ENCODE results near the gene SYNCRIP. TPM values are rescaled to one million over a fixed set of nuclear protein-coding genes. Genes with fewer than 3 reads are reported as not detected.
"Not testable (repeated sequence)": the region's sequence is repeated elsewhere in the genome, so short reads cannot be mapped to it uniquely, and the experiment has no call there.

Gene SYNCRIP
- polyA plus RNA-seq, 1 donor from 2014 or later = 111 TPM

GRCh38 chr6:85582832-85583231, 59.9 kb downstream of the SYNCRIP start:
- not testable (repeated sequence) for H3K9me2 ChIP-seq (ENCODE audit: insufficient read depth, low read length); H3K4me3 ChIP-seq (ENCODE audit: low read length); H3K9ac ChIP-seq (ENCODE audit: low read length); H3K27me3 ChIP-seq (ENCODE audit: insufficient read depth, low read depth, low read length); H3K27ac ChIP-seq (ENCODE audit: low read length); H3K36me3 ChIP-seq (ENCODE audit: insufficient read depth, low read length); H4K20me1 ChIP-seq (ENCODE audit: insufficient read depth); H3K4me2 ChIP-seq (ENCODE audit: low read length); H2AFZ ChIP-seq (ENCODE audit: low read depth, low read length); H3F3A ChIP-seq (ENCODE audit: insufficient read depth, low read length, poor library complexity, severe bottlenecking); H3K9me3 ChIP-seq (ENCODE audit: low read length)
- H3K79me2 ChIP-seq (replicated peaks; ENCODE audit: insufficient read depth, low read length) = peaks cover 18% of the 10 kb centered on the region

- peaks cover 13% of the 10 kb centered on the region for H3K79me2 ChIP-seq (replicated peaks; ENCODE audit: insufficient read depth, low read length)
- H4K20me1 ChIP-seq (ENCODE audit: insufficient read depth) = no peaks in the 10 kb centered on the region
- no peak overlapping the region for H3K4me2 ChIP-seq (ENCODE audit: low read length)
- no peak overlapping the region for H3K9ac ChIP-seq (ENCODE audit: low read length)
- H3F3A ChIP-seq (ENCODE audit: insufficient read depth, low read length, poor library complexity, severe bottlenecking) = no peaks in the 10 kb centered on the region
- no peak for TF ChIP-seq SMC3 (conservative IDR thresholded peaks at IDR 0.05; ENCODE audit: poor library complexity)
- no peak for TF ChIP-seq TAF1 (IDR thresholded peaks at IDR 0.05; ENCODE audit: low read depth)
- TF ChIP-seq EZH2 (IDR thresholded peaks at IDR 0.05; ENCODE audit: borderline replicate concordance, insufficient read depth, low read length, poor library complexity, severe bottlenecking) = no peak
- TF ChIP-seq RAD21 (conservative IDR thresholded peaks at IDR 0.05) = no peak
- TF ChIP-seq CTCF (IDR thresholded peaks at IDR 0.05; ENCODE audit: poor library complexity, severe bottlenecking) = no peak
- no peak for TF ChIP-seq POLR2AphosphoS5 (IDR thresholded peaks at IDR 0.05)
- no peak for TF ChIP-seq EP300 (conservative IDR thresholded peaks at IDR 0.05; ENCODE audit: poor library complexity, severe bottlenecking)
- TF ChIP-seq REST (IDR thresholded peaks at IDR 0.05; ENCODE audit: borderline replicate concordance) = no peak
- TF ChIP-seq MXI1 (conservative IDR thresholded peaks at IDR 0.05; ENCODE audit: poor library complexity, severe bottlenecking) = no peak
- H3K27me3 ChIP-seq (ENCODE audit: insufficient read depth, low read depth, low read length) = no peaks in the 10 kb centered on the region
- H3K9me3 ChIP-seq (ENCODE audit: low read length) = peaks cover 6% of the 10 kb centered on the region
- H3K4me3 ChIP-seq (ENCODE audit: low read length) = no peak overlapping the region
- no peak overlapping the region for H3K27ac ChIP-seq (ENCODE audit: low read length)
- no peak overlapping the region for H2AFZ ChIP-seq (ENCODE audit: low read depth, low read length)
- no peaks in the 10 kb centered on the region for H3K36me3 ChIP-seq (ENCODE audit: insufficient read depth, low read length)
- no peaks in the 10 kb centered on the region for H3K9me2 ChIP-seq (ENCODE audit: insufficient read depth, low read length)
These were observed 61.1 kb downstream of the SYNCRIP start for GRCh38 chr6:85581572-85581971.

- peaks cover 8% of the 10 kb centered on the region for H3K79me2 ChIP-seq (replicated peaks; ENCODE audit: insufficient read depth, low read length)
- no peak overlapping the region for H3K4me2 ChIP-seq (ENCODE audit: low read length)
These were observed 61.8 kb downstream of the SYNCRIP start for GRCh38 chr6:85580878-85581267.

More at GRCh38 chr6:85580878-85581267, 61.8 kb downstream of the SYNCRIP start:
- Histone ChIP-seq H2AFZ (ENCODE audit: low read depth, low read length) (no peak overlapping the region), H3K36me3 (ENCODE audit: insufficient read depth, low read length) (no peaks in the 10 kb centered on the region), H3K9me3 (ENCODE audit: low read length) (peaks cover 6% of the 10 kb centered on the region), H3K4me3 (ENCODE audit: low read length) (no peak overlapping the region), H3K27me3 (ENCODE audit: insufficient read depth, low read depth, low read length) (no peaks in the 10 kb centered on the region), H3F3A (ENCODE audit: insufficient read depth, low read length, poor library complexity, severe bottlenecking) (no peaks in the 10 kb centered on the region), H4K20me1 (ENCODE audit: insufficient read depth) (no peaks in the 10 kb centered on the region), H3K9ac (ENCODE audit: low read length) (no peak overlapping the region), H3K27ac (ENCODE audit: low read length) (no peak overlapping the region), H3K9me2 (ENCODE audit: insufficient read depth, low read length) (no peaks in the 10 kb centered on the region)
- TF ChIP-seq POLR2AphosphoS5 (IDR thresholded peaks at IDR 0.05) = no peak
- no peak for TF ChIP-seq MXI1 (conservative IDR thresholded peaks at IDR 0.05; ENCODE audit: poor library complexity, severe bottlenecking)
- TF ChIP-seq TAF1 (IDR thresholded peaks at IDR 0.05; ENCODE audit: low read depth) = no peak
- TF ChIP-seq REST (IDR thresholded peaks at IDR 0.05; ENCODE audit: borderline replicate concordance) = no peak
- no peak for TF ChIP-seq SMC3 (conservative IDR thresholded peaks at IDR 0.05; ENCODE audit: poor library complexity)
- no peak for TF ChIP-seq RAD21 (conservative IDR thresholded peaks at IDR 0.05)
- no peak for TF ChIP-seq CTCF (IDR thresholded peaks at IDR 0.05; ENCODE audit: poor library complexity, severe bottlenecking)
- TF ChIP-seq EP300 (conservative IDR thresholded peaks at IDR 0.05; ENCODE audit: poor library complexity, severe bottlenecking) = no peak
- TF ChIP-seq EZH2 (IDR thresholded peaks at IDR 0.05; ENCODE audit: borderline replicate concordance, insufficient read depth, low read length, poor library complexity, severe bottlenecking) = no peak

Data from neural cell (in vitro differentiated cells).